B cell (primary cell): ENCODE results near the gene DCP1A. TPM values are rescaled to one million over a fixed set of nuclear protein-coding genes. Genes with fewer than 3 reads are reported as not detected.

Experiments used
- ATAC-seq: fragments of 200-7000 bp; cut with Tn5 transposase; one replicate; pipeline ENCODE4 v1.10.0; 2021; ENCODE audit warnings: low read depth, mild to moderate bottlenecking, moderate number of reproducible peaks, moderate library complexity
- CTCF ChIA-PET: fragments of 350-600 bp; sonication (Branson Sonifier 250); formaldehyde crosslinking; loops from one replicate; lab custom pipeline; 2021; ENCODE audit warnings: antibody characterized with exemption, inconsistent platforms; lab: Charles Lee
- POLR2A ChIA-PET: fragments of 350-600 bp; sonication (Branson Sonifier 250); formaldehyde crosslinking; loops from one replicate; lab custom pipeline; 2021; ENCODE audit warnings: antibody characterized with exemption; lab: Charles Lee
- DNase-seq: peaks from one replicate; pipeline ENCODE4 v3.0.0; 2013
- H2AFZ ChIP-seq: 2 replicates; pipeline ENCODE4 v1.6.1; 2012; ENCODE audit warnings: mild to moderate bottlenecking, low read depth, low read length; ENCODE audit not compliant: insufficient read depth, poor library complexity, severe bottlenecking
- H3K27ac ChIP-seq, 2 donors: 1 replicate in 1 of 2; 2 replicates in 1 of 2; pipeline ENCODE4 v1.5.1; 2012 to 2013; ENCODE audit warnings: low read length in 2 of 2, mild to moderate bottlenecking in 2 of 2, moderate library complexity in 1 of 2
- H3K27me3 ChIP-seq, 4 experiments: fragments of 200-600 bp in 1 of 4; sonication (generic) in 1 of 4; replicated peaks in 1 of 4; 1 replicate in 2 of 4; 2 replicates in 2 of 4; pipeline versions ENCODE4 v1.6.1 to v1.7.0; 2013 to 2016; ENCODE audit warnings: low read length in 3 of 4, mild to moderate bottlenecking in 2 of 4, mixed read lengths in 1 of 4, moderate library complexity in 1 of 4; ENCODE audit not compliant: insufficient read depth in 4 of 4, control insufficient read depth in 3 of 4; ENCODE audit errors: control extremely low read depth in 1 of 4
- H3K36me3 ChIP-seq, 2 experiments: replicated peaks in 1 of 2; 1 replicate in 1 of 2; 2 replicates in 1 of 2; pipeline versions ENCODE4 v1.6.1 to v1.7.1; 2013; ENCODE audit warnings: low read length in 1 of 2; ENCODE audit not compliant: insufficient read depth in 2 of 2, control insufficient read depth in 1 of 2; ENCODE audit errors: control extremely low read depth in 1 of 2, extremely low read depth in 1 of 2
- H3K4me1 ChIP-seq, 2 donors: fragments of 200-600 bp in 1 of 2; sonication (generic) in 1 of 2; 1 replicate in 1 of 2; 2 replicates in 1 of 2; pipeline versions ENCODE4 v1.5.1 to v1.6.1; 2013 to 2017; ENCODE audit warnings: low read length in 2 of 2; ENCODE audit not compliant: control insufficient read depth in 2 of 2, insufficient read depth in 2 of 2
- H3K4me2 ChIP-seq: replicated peaks from 2 replicates; pipeline ENCODE3; 2012; ENCODE audit warnings: mild to moderate bottlenecking, low read depth, low read length; ENCODE audit not compliant: poor library complexity, severe bottlenecking
- H3K4me3 ChIP-seq, 5 experiments: fragments of 200-600 bp in 1 of 5; sonication (generic) in 1 of 5; 1 replicate in 3 of 5; 2 replicates in 2 of 5; pipeline versions ENCODE4 v1.5.1 to v1.7.0; 2011 to 2016; ENCODE audit warnings: low read length in 4 of 5, mild to moderate bottlenecking in 4 of 5, low read depth in 2 of 5, control low read depth in 1 of 5, moderate library complexity in 1 of 5; ENCODE audit not compliant: insufficient read depth in 1 of 5; ENCODE audit errors: control extremely low read depth in 1 of 5, extremely low read depth in 1 of 5
- H3K79me2 ChIP-seq: fragments of 200-600 bp; sonication (generic); one replicate; pipeline ENCODE4 v1.6.0; 2016; ENCODE audit warnings: low read length; ENCODE audit not compliant: control insufficient read depth, insufficient read depth
- H3K9ac ChIP-seq: fragments of 200-600 bp; sonication (generic); 2 replicates; pipeline ENCODE4 v1.6.1; 2017; ENCODE audit warnings: mild to moderate bottlenecking, low read length, moderate library complexity
- H3K9me3 ChIP-seq, 3 donors: one replicate each; pipeline versions ENCODE4 v1.6.1 to v1.7.1; 2013; ENCODE audit warnings: low read length in 2 of 3; ENCODE audit not compliant: control insufficient read depth in 2 of 3, insufficient read depth in 1 of 3; ENCODE audit errors: control extremely low read depth in 1 of 3
- H4K20me1 ChIP-seq: 2 replicates; pipeline ENCODE4 v1.6.0; 2012; ENCODE audit warnings: mild to moderate bottlenecking, low read length; ENCODE audit not compliant: insufficient read depth, control insufficient read depth, poor library complexity, severe bottlenecking
- H3K27ac Mint-ChIP-seq: one replicate; pipeline ENCODE4 v1.8.0; 2021; ENCODE audit warnings: mixed read lengths
- H3K27me3 Mint-ChIP-seq: one replicate; pipeline ENCODE4 v1.8.0; 2021; ENCODE audit warnings: mixed read lengths
- H3K4me1 Mint-ChIP-seq: one replicate; pipeline ENCODE4 v1.8.0; 2021; ENCODE audit warnings: mixed read lengths
- H3K4me3 Mint-ChIP-seq: one replicate; pipeline ENCODE4 v1.8.0; 2021; ENCODE audit warnings: mixed read lengths
- H3K9me3 Mint-ChIP-seq: one replicate; pipeline ENCODE4 v1.8.0; 2022; ENCODE audit warnings: mixed read lengths; ENCODE audit not compliant: insufficient read depth
- EZH2 ChIP-seq: IDR thresholded peaks from 2 replicates; pipeline ENCODE4 v1.6.1; 2012; ENCODE audit warnings: borderline replicate concordance, low read depth, mild to moderate bottlenecking, moderate library complexity, low read length; ENCODE audit not compliant: insufficient read depth, poor library complexity, severe bottlenecking
- WGBS: methylation state at CpG from one replicate; pipeline ENCODE4 v1.1.5; 2013; ENCODE audit warnings: missing lambda C conversion rate; ENCODE audit not compliant: insufficient coverage; 5-methylcytosine and 5-hydroxymethylcytosine counted together
- intact Hi-C: fragments of 100-400 bp; cut with micrococcal nuclease; formaldehyde crosslinking; loops from one replicate; pipeline ENCODE4 v1.10.0; 2022
- polyA plus RNA-seq: library from polyadenylated mRNA; depleted of rRNA; stranded (reverse); fragments of >200 nt; gene quantifications from 2 replicates; pipeline ENCODE4 v1.2.3, GENCODE V29; 2012
- total RNA-seq, 2 donors: library from RNA; stranded (reverse); fragments of 120-200 nt in 1 of 2; gene quantifications; 1 replicate in 1 of 2; 2 replicates in 1 of 2; pipeline versions ENCODE4 v1.2.3 to v1.2.4, GENCODE V29; 2013 to 2022
- TF ChIP-seq, protein P1 (sequence below): fragments of 200-600 bp; IDR thresholded peaks from one replicate; pipeline ENCODE4 v1.8.0; 2022; ENCODE audit warnings: antibody characterized with exemption, mild to moderate bottlenecking

DCP1A gene
- total and polyA plus RNA-seq, 2 donors (not counting 1 experiment from before 2014, with no cell fraction given): 16.6 to 44.6 TPM

DNA sequence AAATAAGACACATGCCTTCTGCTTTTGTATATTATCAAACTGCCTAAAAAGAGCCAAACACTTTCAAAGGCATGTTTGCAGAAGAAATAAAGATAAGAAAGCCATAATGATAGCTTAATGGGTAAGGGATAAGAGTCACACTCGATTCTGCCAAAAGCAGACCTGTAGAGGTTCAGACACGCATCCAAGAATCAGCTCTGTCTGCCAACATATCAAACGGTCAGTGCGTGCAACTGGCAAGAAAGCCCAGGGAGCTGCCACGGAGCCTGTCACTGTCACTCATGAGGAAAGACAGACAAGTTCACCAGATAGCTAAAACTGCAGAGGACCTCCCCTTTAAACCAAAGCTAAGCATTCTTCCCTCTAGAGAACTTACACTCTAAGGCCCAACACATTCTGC is 23.2 kb downstream of the DCP1A start:
- Mint-ChIP-seq H3K27me3 (no peaks in the 10 kb centered on the region), H3K4me3 (no peak overlapping the region), H3K27ac (no peak overlapping the region), H3K9me3 (no peaks in the 10 kb centered on the region), H3K4me1 (peaks cover 10% of the 10 kb centered on the region)
- Histone ChIP-seq H3K27ac (no peak overlapping the region), H3K27me3 (no peaks in the 10 kb centered on the region), H2AFZ (no peak overlapping the region), H3K9me3 (no peaks in the 10 kb centered on the region), H3K79me2 (peaks cover 55% of the 10 kb centered on the region), H3K4me2 (no peak overlapping the region), H4K20me1 (peaks cover 45% of the 10 kb centered on the region), H3K36me3 (peaks cover 1 to 20% of the 10 kb centered on the region in 2 experiments), H3K4me1 (no peaks in the 10 kb centered on the region), H3K4me3 (no peak overlapping the region), H3K9ac (no peak overlapping the region)
- POLR2A ChIA-PET: no interaction called here
- TF ChIP-seq, protein P1, sequence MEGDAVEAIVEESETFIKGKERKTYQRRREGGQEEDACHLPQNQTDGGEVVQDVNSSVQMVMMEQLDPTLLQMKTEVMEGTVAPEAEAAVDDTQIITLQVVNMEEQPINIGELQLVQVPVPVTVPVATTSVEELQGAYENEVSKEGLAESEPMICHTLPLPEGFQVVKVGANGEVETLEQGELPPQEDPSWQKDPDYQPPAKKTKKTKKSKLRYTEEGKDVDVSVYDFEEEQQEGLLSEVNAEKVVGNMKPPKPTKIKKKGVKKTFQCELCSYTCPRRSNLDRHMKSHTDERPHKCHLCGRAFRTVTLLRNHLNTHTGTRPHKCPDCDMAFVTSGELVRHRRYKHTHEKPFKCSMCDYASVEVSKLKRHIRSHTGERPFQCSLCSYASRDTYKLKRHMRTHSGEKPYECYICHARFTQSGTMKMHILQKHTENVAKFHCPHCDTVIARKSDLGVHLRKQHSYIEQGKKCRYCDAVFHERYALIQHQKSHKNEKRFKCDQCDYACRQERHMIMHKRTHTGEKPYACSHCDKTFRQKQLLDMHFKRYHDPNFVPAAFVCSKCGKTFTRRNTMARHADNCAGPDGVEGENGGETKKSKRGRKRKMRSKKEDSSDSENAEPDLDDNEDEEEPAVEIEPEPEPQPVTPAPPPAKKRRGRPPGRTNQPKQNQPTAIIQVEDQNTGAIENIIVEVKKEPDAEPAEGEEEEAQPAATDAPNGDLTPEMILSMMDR: no peak
- no peak for TF ChIP-seq EZH2
- intact Hi-C loops: no loop called here
- WGBS: 99% methylated on average over 5 of the region's 5 CpGs
- no peak for ATAC-seq
- CTCF ChIA-PET: interaction anchor here (1.5 kb wide), 1 partner anchor 10 kb away, joined by 3 read pairs; no protein-coding TSS in a partner anchor
- DNase-seq: no peak

DNA sequence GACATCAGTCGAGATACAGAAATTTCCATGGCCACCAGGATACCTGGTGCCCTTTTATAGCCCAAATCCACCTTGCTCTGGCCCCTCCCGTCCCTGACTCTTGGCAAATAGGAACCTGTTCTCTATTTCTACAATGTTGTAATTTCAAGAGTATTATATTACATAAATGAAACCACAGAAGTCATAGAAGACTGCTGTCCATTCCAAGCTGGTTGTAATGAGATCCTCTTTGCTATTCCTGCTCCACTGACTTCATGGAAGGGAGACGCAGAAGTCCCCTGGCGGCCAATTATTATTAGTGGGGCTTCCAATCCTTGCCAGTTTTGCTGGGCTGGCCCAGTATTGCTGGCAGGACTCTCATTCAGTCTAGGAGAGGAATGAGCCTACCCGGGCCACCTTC is 26.6 kb downstream of the DCP1A start:
- Histone ChIP-seq H3K36me3 (peaks cover 6 to 41% of the 10 kb centered on the region in 2 experiments), H3K27ac (no peak overlapping the region), H3K4me2 (no peak overlapping the region), H3K79me2 (peaks cover 30% of the 10 kb centered on the region), H3K27me3 (no peaks in the 10 kb centered on the region), H3K9ac (no peak overlapping the region), H3K4me1 (no peaks in the 10 kb centered on the region), H2AFZ (no peak overlapping the region), H4K20me1 (peaks cover 32% of the 10 kb centered on the region), H3K4me3 (no peak overlapping the region), H3K9me3 (no peaks in the 10 kb centered on the region)
- Mint-ChIP-seq H3K27ac (no peak overlapping the region), H3K4me3 (no peak overlapping the region), H3K4me1 (peaks cover 6% of the 10 kb centered on the region), H3K27me3 (no peaks in the 10 kb centered on the region), H3K9me3 (no peaks in the 10 kb centered on the region)
- no peak for TF ChIP-seq EZH2
- TF ChIP-seq, protein P1: no peak
- ChIA-PET POLR2A (interaction anchor here (0.6 kb wide), 1 partner anchor 183 kb away, joined by 3 read pairs; no protein-coding TSS in a partner anchor), CTCF (no interaction called here)
- DNase-seq: no peak
- intact Hi-C loops: no loop called here
- ATAC-seq: no peak
- WGBS: 100% methylated on average over 1 of the region's 5 CpGs
